ENCODE data around the gene TTYH2. TPM values are rescaled to one million over a fixed set of nuclear protein-coding genes. Genes with fewer than 3 reads are reported as not detected.
A peak's percentile ranks its signal among the peaks of the same experiment; 100 is the strongest.

The TTYH2 gene
- total RNA-seq, 1 donor from 2014 or later: 1.2 TPM

- no peak overlapping the region for H3K4me3 ChIP-seq (ENCODE audit: low read depth, low read length)
- no peak for TF ChIP-seq CTCF (conservative IDR thresholded peaks at IDR 0.05; ENCODE audit: low read depth, low read length)
- no peak for DNase-seq (ENCODE audit: low read depth)
Measured at GRCh38 chr17:74194682-74195081, 18.7 kb upstream of the TTYH2 start.

DNA sequence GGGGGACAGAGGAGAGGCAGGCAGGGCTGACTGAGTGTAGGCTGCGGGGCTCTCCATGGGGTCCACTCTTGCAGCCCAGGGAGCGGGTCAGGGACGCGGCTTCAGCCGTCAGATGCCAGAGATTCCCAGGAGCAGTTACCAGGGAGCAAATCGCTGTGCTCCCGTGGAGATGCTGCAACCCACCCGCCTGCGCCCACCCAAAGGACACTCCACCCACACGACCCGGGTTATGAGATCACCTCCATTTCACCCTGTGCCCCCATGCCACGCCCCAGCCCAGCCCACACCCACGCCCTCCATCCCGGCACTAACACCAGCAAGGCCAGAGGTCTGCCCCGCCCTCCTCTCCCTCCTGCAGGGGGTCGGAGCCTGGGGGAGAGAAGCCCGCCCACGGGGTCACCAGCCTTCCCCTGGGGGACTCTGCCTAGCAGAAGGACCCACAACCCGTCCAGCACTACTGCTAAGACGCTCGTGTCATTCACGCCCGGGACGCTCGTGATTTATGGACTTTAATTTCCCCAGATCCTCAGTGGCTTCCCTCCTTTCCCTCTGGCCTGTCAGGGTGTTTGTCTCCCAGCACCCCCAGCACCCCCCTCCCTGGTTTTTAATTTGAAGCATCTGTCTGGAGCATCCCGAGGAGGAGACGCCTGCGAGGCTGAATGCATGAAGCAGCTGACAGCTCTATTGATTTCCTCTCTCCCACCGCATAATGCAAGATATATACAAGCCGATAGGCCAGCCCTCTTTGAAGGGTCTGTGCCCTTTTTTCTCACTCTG is 16.6 kb upstream of the TTYH2 start:
- no peak for DNase-seq (ENCODE audit: low read depth)
- no peak for TF ChIP-seq CTCF (conservative IDR thresholded peaks at IDR 0.05; ENCODE audit: low read depth, low read length)
- H3K4me3 ChIP-seq (ENCODE audit: low read depth, low read length): no peak overlapping the region

GRCh38 chr17:74197801-74198200 is 15.6 kb upstream of the TTYH2 start:
- TF ChIP-seq CTCF (conservative IDR thresholded peaks at IDR 0.05; ENCODE audit: low read depth, low read length): no peak
- H3K4me3 ChIP-seq (ENCODE audit: low read depth, low read length): no peak overlapping the region
- DNase-seq (ENCODE audit: low read depth): no peak

GRCh38 chr17:74198694-74199093 is 14.7 kb upstream of the TTYH2 start:
- TF ChIP-seq CTCF (conservative IDR thresholded peaks at IDR 0.05; ENCODE audit: low read depth, low read length): no peak
- no peak for DNase-seq (ENCODE audit: low read depth)
- no peak overlapping the region for H3K4me3 ChIP-seq (ENCODE audit: low read depth, low read length)

- peak; percentile 97 for TF ChIP-seq CTCF (conservative IDR thresholded peaks at IDR 0.05; ENCODE audit: low read depth, low read length)
- peak overlapping the region; percentile 38 for H3K4me3 ChIP-seq (ENCODE audit: low read depth, low read length)
- DNase-seq (ENCODE audit: low read depth): no peak
Measured at GRCh38 chr17:74199306-74200092, 13.9 kb upstream of the TTYH2 start.

- no peak for TF ChIP-seq CTCF (conservative IDR thresholded peaks at IDR 0.05; ENCODE audit: low read depth, low read length)
- DNase-seq (ENCODE audit: low read depth): no peak
- no peak overlapping the region for H3K4me3 ChIP-seq (ENCODE audit: low read depth, low read length)
Measured at GRCh38 chr17:74200112-74200511, 13.3 kb upstream of the TTYH2 start.
